GM21723 (cell line): Measurements from ENCODE around the gene TBKBP1.

ENCODE experiments used
- ATAC-seq: cut with Tn5 transposase; IDR thresholded peaks from one replicate; pipeline ENCODE4 v1.9.1; 2021; ENCODE audit warnings: mild to moderate bottlenecking, moderate library complexity; ENCODE audit not compliant: unreplicated experiment

TBKBP1 gene

GRCh38 chr17:47713980-47714700 is 20.2 kb downstream of the TBKBP1 start:
- no peak for ATAC-seq

- ATAC-seq: no peak
These were observed 20.9 kb downstream of the TBKBP1 start for GRCh38 chr17:47714773-47715396.

- no peak for ATAC-seq
These were observed 21.8 kb downstream of the TBKBP1 start for GRCh38 chr17:47715669-47716325.

GRCh38 chr17:47716375-47716774 is 22.4 kb downstream of the TBKBP1 start:
- no peak for ATAC-seq

GRCh38 chr17:47717261-47717697 is 23.3 kb downstream of the TBKBP1 start:
- ATAC-seq: no peak

GRCh38 chr17:47717979-47718621 is 24.1 kb downstream of the TBKBP1 start:
- no peak for ATAC-seq

GRCh38 chr17:47718634-47719405 is 24.9 kb downstream of the TBKBP1 start:
- no peak for ATAC-seq

- no peak for ATAC-seq
These were observed 25.6 kb downstream of the TBKBP1 start for GRCh38 chr17:47719411-47720152.

GRCh38 chr17:47720196-47720595 is 26.2 kb downstream of the TBKBP1 start:
- no peak for ATAC-seq

- ATAC-seq: no peak
These were observed 27.0 kb downstream of the TBKBP1 start for GRCh38 chr17:47720754-47721533.

GRCh38 chr17:47721725-47722124 is 27.8 kb downstream of the TBKBP1 start:
- no peak for ATAC-seq

- no peak for ATAC-seq
These were observed 30.7 kb downstream of the TBKBP1 start for GRCh38 chr17:47724705-47725104.

GRCh38 chr17:47725446-47726111 is 31.6 kb downstream of the TBKBP1 start:
- ATAC-seq: no peak

GRCh38 chr17:47726796-47727703 is 33.1 kb downstream of the TBKBP1 start:
- no peak for ATAC-seq

GRCh38 chr17:47727704-47728036 is 33.7 kb downstream of the TBKBP1 start:
- ATAC-seq: no peak

- ATAC-seq: no peak
These were observed 34.4 kb downstream of the TBKBP1 start for GRCh38 chr17:47728214-47728877.

- ATAC-seq: no peak
These were observed 35.5 kb downstream of the TBKBP1 start for GRCh38 chr17:47729476-47729875.
